K562 (cell line): ENCODE data around the gene RPL27. TPM values are rescaled to one million over a fixed set of nuclear protein-coding genes. Genes with fewer than 3 reads are reported as not detected.

Experiments used
- CC2D1A ChIP-seq: fragments of 450-650 bp; IDR thresholded peaks from 2 replicates; pipeline ENCODE4 v1.6.1; 2017; ENCODE audit warnings: mild to moderate bottlenecking
- CCAR2 ChIP-seq: fragments of 200-400 bp; formaldehyde crosslinking; IDR thresholded peaks from 2 replicates; pipeline ENCODE4 v1.6.1; 2017; ENCODE audit warnings: mild to moderate bottlenecking, low read depth, low read length
- JUNB ChIP-seq: fragments of 450-650 bp; formaldehyde crosslinking; conservative IDR thresholded peaks from 2 replicates; pipeline ENCODE4 v1.4.0; 2020; ENCODE audit warnings: mild to moderate bottlenecking
- LCOR ChIP-seq: sonication (generic); formaldehyde crosslinking; IDR thresholded peaks from 2 replicates; pipeline ENCODE4 v1.8.0; 2022; ENCODE audit warnings: mild to moderate bottlenecking, missing genetic modification reagents
- LEF1 ChIP-seq: fragments of 450-650 bp; IDR thresholded peaks from 2 replicates; pipeline ENCODE4 v1.6.1; 2016; ENCODE audit warnings: mild to moderate bottlenecking
- MLLT1 ChIP-seq, 2 experiments: fragments of 450-650 bp; IDR thresholded peaks; 2 replicates each; pipeline ENCODE4 v1.6.1; 2016
- PKNOX1 ChIP-seq: fragments of 450-650 bp; IDR thresholded peaks from 2 replicates; pipeline ENCODE4 v1.6.1; 2016
- RBM25 ChIP-seq: fragments of 200-400 bp; formaldehyde crosslinking; IDR thresholded peaks from 2 replicates; pipeline ENCODE4 v1.6.1; 2018; ENCODE audit warnings: low read length, low read depth, moderate library complexity; ENCODE audit not compliant: severe bottlenecking
- SMARCA4 ChIP-seq: fragments of 450-650 bp; IDR thresholded peaks from 2 replicates; pipeline ENCODE4 v1.6.1; 2016
- ZBTB11 ChIP-seq, 3 experiments: fragments of 200-800 bp in 1 of 3; fragments of 250-450 bp in 1 of 3; fragments of 450-650 bp in 1 of 3; sonication (Bioruptor Pico) in 1 of 3; sonication (Bioruptor generic) in 1 of 3; formaldehyde crosslinking in 1 of 3; IDR thresholded peaks; 2 replicates each; pipeline versions ENCODE4 v1.6.1 to v1.8.0; 2016 to 2022; ENCODE audit warnings: mild to moderate bottlenecking in 2 of 3, missing genetic modification characterization in 2 of 3, missing compliant biosample characterization in 1 of 3, moderate library complexity in 1 of 3
- ZNF318 ChIP-seq, 2 experiments: fragments of 450-650 bp; IDR thresholded peaks; 2 replicates each; pipeline ENCODE4 v1.6.1; 2016; ENCODE audit warnings: mild to moderate bottlenecking in 2 of 2, borderline replicate concordance in 1 of 2, low read depth in 1 of 2, moderate library complexity in 1 of 2
- polyA plus RNA-seq, 8 experiments: library from polyadenylated mRNA; depleted of rRNA in 4 of 8; stranded (reverse) in 5 of 8; unstranded in 3 of 8; fragments of >200 nt; fragmentation: Nextera tagmentation in 2 of 8; fragmentation: Illumina TruSeq in 1 of 8; extraction: Ambion mirVana in 2 of 8; extraction: Trizol in 1 of 8; gene quantifications; 2 replicates each; pipeline versions ENCODE4 v1.2.1 to v1.2.3, GENCODE V29; 2011 to 2014; ENCODE audit warnings: inconsistent platforms in 1 of 8, missing spikeins in 1 of 8
- total RNA-seq, 7 experiments: library from RNA; depleted of rRNA in 6 of 7; stranded (reverse); fragments of >200 nt in 6 of 7; fragmentation: Illumina TruSeq in 2 of 7; extraction: Trizol in 2 of 7; gene quantifications; 2 replicates each; pipeline versions ENCODE4 v1.2.1 to v1.2.3, GENCODE V29; 2011 to 2021; ENCODE audit warnings: low replicate concordance in 1 of 7

Gene RPL27
- total and polyA plus RNA-seq, 9 of the 15 experiments (the other 6 are each of a cell fraction or from before 2014, with no cell fraction given) = 1,539 to 6,155 (median 3,710) TPM

GRCh38 chr17:43020789-43021740 lies 22.8 kb downstream of the RPL27 start (continued):
- peak in 1 of 2 experiments; percentile 96; a peak in 2 of 4 replicates for TF ChIP-seq ZNF318 (IDR thresholded peaks at IDR 0.05; ENCODE audit: borderline replicate concordance in 1 of 2, low read depth in 1 of 2)
- TF ChIP-seq SMARCA4 = peak; percentile 91
- peak; percentile 81; the same call in 1 of the 2 replicates for TF ChIP-seq LCOR
- TF ChIP-seq ZBTB11 (CRISPR knock-in tag; IDR thresholded peaks at IDR 0.05) = peak in 1 of 3 experiments; percentile 57; a peak in 1 of 6 replicates
- no peak for TF ChIP-seq CC2D1A
- peak in 1 of 2 experiments; percentile 64; a peak in 2 of 4 replicates for TF ChIP-seq MLLT1 (IDR thresholded peaks at IDR 0.05)
- TF ChIP-seq JUNB (CRISPR knock-in tag) = no peak
- no peak for TF ChIP-seq CCAR2
- TF ChIP-seq LEF1 = peak; percentile 87
- no peak for TF ChIP-seq RBM25
- TF ChIP-seq PKNOX1 = peak; percentile 86
